Superior temporal gyrus (tissue), 1 donor: ENCODE data around the gene PKD1.

Experiments
- DNase-seq: peaks from one replicate; pipeline ENCODE4 v3.0.0-alpha.2; 2016; ENCODE audit errors: extremely low spot score

The PKD1 gene

DNA sequence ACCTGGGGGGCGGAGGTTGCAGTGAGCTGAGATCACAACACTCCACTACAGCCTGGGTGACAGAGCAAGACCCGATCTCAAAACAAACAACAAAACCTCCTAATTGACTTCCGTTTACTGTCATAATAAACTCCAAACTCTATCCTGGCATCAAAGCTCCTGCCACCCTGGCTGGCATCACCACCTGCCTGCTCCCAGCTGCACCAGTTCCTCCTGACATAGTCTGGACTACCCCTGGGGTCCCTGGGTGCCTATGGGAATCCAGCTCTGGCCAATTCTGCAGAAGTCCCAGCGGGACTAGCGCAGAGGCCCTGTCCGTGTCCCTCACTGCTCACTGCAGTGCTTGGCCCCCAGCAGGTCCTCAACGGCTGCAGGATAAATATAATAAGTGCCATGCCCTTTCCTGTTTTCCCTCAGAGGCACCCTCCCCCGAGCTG lies 88.8 kb downstream of the PKD1 start:
- no peak for DNase-seq

- DNase-seq: no peak
Measured at GRCh38 chr16:2045965-2046892, 89.5 kb downstream of the PKD1 start.

DNA sequence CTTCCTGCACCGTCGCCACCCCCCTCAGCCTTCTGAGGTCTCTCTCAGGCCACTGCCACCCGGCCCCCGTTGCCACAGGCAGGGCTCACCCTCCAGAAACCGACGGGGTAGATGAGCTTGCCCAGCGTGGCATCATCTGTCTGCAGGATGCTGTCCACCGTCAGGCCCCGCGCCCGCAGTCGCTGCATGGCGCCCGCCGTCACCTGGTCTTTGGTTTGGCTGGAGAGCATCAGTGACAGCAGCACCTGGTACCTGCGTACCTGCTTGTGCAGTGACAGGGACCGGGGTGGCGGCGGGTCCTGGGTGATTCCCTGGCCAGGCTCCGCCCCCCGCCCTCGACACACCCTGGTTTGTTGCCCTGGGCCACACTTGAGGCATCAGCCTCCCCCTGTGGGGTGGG lies 91.2 kb downstream of the PKD1 start:
- DNase-seq: no peak

GRCh38 chr16:2043667-2044451 lies 91.8 kb downstream of the PKD1 start:
- peak; percentile 27 for DNase-seq

GRCh38 chr16:2042986-2043666 lies 92.6 kb downstream of the PKD1 start:
- DNase-seq: no peak

DNA sequence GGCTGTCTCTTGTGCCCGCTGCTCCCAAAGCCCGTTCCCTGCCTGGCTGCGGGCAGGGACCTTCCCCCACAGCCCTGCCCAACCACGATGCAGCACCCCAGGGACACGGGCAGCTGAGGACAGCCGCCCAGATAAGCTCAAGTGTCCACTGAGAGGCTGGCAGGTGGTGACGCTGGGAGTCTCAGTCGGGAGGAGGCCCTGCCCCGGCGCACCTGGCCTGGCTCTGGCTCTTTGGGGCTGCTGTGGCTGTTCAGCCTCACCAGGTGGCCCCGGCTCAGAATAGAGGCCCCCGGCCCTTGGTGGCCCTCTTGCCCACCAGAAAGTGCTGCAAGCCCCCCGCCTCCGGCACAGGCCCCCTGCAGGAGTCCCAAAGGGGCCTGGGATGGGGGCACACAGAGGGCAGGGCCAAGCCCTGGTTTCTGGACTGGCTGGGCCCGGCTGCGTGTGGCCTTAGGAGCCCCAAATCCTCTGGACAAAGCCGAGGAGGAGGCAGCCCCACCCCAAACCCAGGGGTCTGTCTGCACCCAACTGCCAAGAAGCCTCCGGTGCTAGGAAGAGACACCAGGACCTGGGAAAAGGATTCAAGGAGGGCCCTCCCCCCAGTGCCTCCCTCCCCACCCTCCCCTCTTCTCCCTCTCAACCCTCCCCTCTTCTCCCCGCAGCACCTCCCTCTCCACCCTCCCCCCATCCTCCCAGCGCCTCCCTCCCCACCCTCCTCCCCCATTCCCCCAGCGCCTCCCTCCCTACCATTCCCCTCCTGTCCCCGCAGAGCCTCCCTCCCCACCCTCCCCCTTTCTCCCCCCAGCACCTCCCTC lies 93.3 kb downstream of the PKD1 start:
- DNase-seq: no peak

DNA sequence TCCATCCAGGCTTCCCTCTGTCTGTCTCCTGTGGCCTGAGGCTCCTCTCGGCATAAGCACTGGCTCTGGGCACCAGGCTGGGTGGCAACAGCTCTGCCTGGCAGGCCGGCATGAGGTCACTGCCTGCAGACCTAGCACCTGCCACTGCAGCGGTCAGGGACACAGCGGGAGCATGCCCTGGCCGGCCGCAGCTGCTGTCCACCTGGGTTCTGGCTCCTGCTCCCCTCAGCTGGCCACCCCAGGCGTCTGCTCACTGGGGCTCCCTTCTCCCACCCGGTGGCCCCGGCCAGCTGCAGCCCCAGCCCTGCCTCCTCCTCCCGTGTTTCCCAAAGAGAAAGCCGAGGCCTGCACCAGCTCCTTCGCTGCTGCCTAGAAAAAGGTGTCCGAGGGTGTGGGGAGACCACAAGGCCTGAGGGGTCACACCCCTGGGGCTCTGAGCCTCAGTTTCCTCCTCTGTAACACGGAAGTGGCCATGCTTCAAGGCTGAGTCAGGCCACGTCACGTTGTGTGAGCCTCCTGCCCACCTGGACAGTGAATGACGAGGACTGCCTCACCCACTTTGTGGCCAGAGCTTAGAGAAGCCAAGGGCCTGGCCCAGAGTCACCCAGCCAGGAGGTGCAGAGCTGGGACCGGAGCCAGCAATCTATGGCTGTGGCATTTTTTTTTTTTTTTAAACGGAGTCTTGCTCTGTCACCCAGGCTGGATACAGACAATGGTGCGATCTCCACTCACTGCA lies 94.7 kb downstream of the PKD1 start:
- no peak for DNase-seq

GRCh38 chr16:2040041-2040786 lies 95.5 kb downstream of the PKD1 start:
- DNase-seq: no peak

DNA sequence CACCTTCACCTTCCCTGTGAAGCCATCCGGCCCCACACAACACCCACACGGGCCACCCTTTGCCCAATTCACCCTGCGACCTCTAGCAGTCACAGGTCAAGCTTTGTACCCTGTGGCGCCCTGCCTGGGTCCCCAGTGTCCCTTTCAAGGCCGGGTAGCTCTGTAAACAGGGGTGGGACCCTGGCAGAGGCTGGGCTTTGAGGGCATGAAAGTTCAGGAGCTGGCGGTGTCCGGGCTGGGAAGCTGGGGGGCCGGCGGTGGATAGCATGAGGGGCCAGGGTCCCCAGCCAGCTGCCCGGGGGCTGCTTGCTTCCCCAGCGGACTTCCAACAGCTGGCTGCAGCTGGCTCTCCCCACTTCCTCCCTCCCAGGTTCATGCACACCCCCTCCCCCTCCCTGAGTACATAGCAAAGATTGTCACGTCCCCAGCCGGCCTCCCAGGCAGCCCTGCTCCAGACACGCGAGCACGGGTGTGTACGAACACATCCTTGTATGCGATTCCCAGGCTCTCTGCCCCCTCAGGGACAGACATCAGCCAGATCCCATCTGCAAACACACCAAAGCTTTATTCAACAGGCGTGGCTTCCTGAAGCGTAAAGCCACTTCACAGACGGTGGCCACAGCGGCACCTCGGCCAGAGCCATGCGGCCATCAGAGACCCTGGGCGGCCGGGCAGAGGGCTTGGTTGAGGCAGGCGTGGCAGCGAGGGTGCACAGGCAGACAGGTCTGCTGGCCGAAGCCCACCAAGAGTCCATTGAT lies 96.2 kb downstream of the PKD1 start:
- DNase-seq: no peak
